Uterus (tissue), 4 donors: ENCODE measurements around the gene SPEG. TPM values are rescaled to one million over a fixed set of nuclear protein-coding genes. Genes with fewer than 3 reads are reported as not detected.
A peak's percentile ranks its signal among the peaks of the same experiment; 100 is the strongest.

Experiments
- DNase-seq, 2 donors: peaks; one replicate each; pipeline ENCODE4 v3.0.0-alpha.2; 2019 to 2020
- H3K27ac ChIP-seq, 2 donors: fragments of 200-600 bp; sonication (generic); 1 replicate in 1 of 2; 2 replicates in 1 of 2; pipeline ENCODE4 v1.5.1; 2016 to 2018
- H3K27me3 ChIP-seq, 2 donors: fragments of 200-600 bp; sonication (generic); one replicate each; pipeline ENCODE4 v1.5.1; 2018 to 2019; ENCODE audit warnings: control low read depth in 1 of 2
- H3K36me3 ChIP-seq, 2 donors: fragments of 200-600 bp; sonication (generic); one replicate each; pipeline ENCODE4 v1.5.1; 2019; ENCODE audit warnings: control low read depth in 1 of 2
- H3K4me1 ChIP-seq, 2 donors: fragments of 200-600 bp; sonication (generic); one replicate each; pipeline ENCODE4 v1.5.1; 2018 to 2019; ENCODE audit warnings: control low read depth in 1 of 2
- H3K4me3 ChIP-seq, 2 donors: fragments of 200-600 bp; sonication (generic); 1 replicate in 1 of 2; 2 replicates in 1 of 2; pipeline ENCODE4 v1.5.1; 2018 to 2019; ENCODE audit warnings: mild to moderate bottlenecking in 1 of 2
- H3K9me3 ChIP-seq, 2 donors: fragments of 200-600 bp; sonication (generic); one replicate each; pipeline ENCODE4 v1.5.1; 2019; ENCODE audit warnings: control low read depth in 1 of 2
- CTCF ChIP-seq, 4 experiments: fragments of 200-600 bp in 2 of 4; fragments of 450-650 bp in 2 of 4; sonication (generic) in 2 of 4; IDR thresholded peaks; one replicate each; pipeline ENCODE4 v1.5.1; 2016 to 2019; ENCODE audit warnings: antibody characterized with exemption in 4 of 4, mild to moderate bottlenecking in 2 of 4, moderate library complexity in 1 of 4
- POLR2A ChIP-seq, 2 donors: fragments of 450-650 bp; IDR thresholded peaks; one replicate each; pipeline ENCODE4 v1.6.1; 2016; ENCODE audit warnings: antibody characterized with exemption in 2 of 2, mild to moderate bottlenecking in 1 of 2, moderate library complexity in 1 of 2
- intact Hi-C: fragments of 100-400 bp; cut with DNase I; formaldehyde crosslinking; loops from one replicate; pipeline ENCODE4 v1.15.1; 2023; ENCODE audit warnings: low total_unique reads
- total RNA-seq, 4 donors: library from RNA; depleted of rRNA in 3 of 4; stranded (reverse); fragments of >200 nt in 3 of 4; gene quantifications; one replicate each; pipeline versions ENCODE4 v1.1.0 to v1.2.4, GENCODE V29; 2014 to 2023
- donor health status: DM: yes; HTN: yes; CAD: no.

SPEG gene
- total RNA-seq, 4 donors from 2014 or later, result 22.9 to 318 (median 36.1) TPM

GRCh38 chr2:219539926-219540678, 105.5 kb downstream of the SPEG start:
- H3K27me3 ChIP-seq, result no peaks in the 10 kb centered on the region
- H3K4me3 ChIP-seq, result no peak overlapping the region
- TF ChIP-seq CTCF (IDR thresholded peaks at IDR 0.05), result no peak
- TF ChIP-seq POLR2A (IDR thresholded peaks at IDR 0.05), result no peak
- H3K4me1 ChIP-seq, result peaks cover 0 to 5% of the 10 kb centered on the region in 2 donors
- DNase-seq, result peak in 1 of 2 donors; percentile 19
- H3K27ac ChIP-seq, result no peak overlapping the region
- no peaks in the 10 kb centered on the region for H3K9me3 ChIP-seq
- intact Hi-C loops, result loop anchor here (2.0 kb wide), 1 partner anchor 103 kb away; no protein-coding TSS in a partner anchor
- H3K36me3 ChIP-seq, result no peaks in the 10 kb centered on the region

- intact Hi-C loops, result loop anchor here (2.0 kb wide), 1 partner anchor 102 kb away; no protein-coding TSS in a partner anchor
- H3K4me1 ChIP-seq, result peaks cover 0 to 5% of the 10 kb centered on the region in 2 donors
- H3K4me3 ChIP-seq, result no peak overlapping the region
- TF ChIP-seq POLR2A (IDR thresholded peaks at IDR 0.05), result no peak
- no peak for TF ChIP-seq CTCF (IDR thresholded peaks at IDR 0.05)
- H3K36me3 ChIP-seq, result no peaks in the 10 kb centered on the region
- no peak overlapping the region for H3K27ac ChIP-seq
- no peaks in the 10 kb centered on the region for H3K9me3 ChIP-seq
- H3K27me3 ChIP-seq, result no peaks in the 10 kb centered on the region
- peak in 1 of 2 donors; percentile 18 for DNase-seq
Observed at GRCh38 chr2:219540784-219541504, 106.3 kb downstream of the SPEG start.

- intact Hi-C loops, result loop anchor here (2.0 kb wide), 1 partner anchor 101 kb away; no protein-coding TSS in a partner anchor
- Histone ChIP-seq H3K4me3 (no peak overlapping the region), H3K27ac (no peak overlapping the region), H3K27me3 (no peaks in the 10 kb centered on the region), H3K4me1 (peaks cover 0 to 5% of the 10 kb centered on the region in 2 donors), H3K36me3 (no peaks in the 10 kb centered on the region), H3K9me3 (no peaks in the 10 kb centered on the region)
- TF ChIP-seq CTCF (IDR thresholded peaks at IDR 0.05) (peak; percentile 80 to 83 (median 81)), POLR2A (IDR thresholded peaks at IDR 0.05) (no peak)
- DNase-seq, result peak; percentile 67 to 68
Observed at GRCh38 chr2:219541611-219542180, 107.1 kb downstream of the SPEG start.

GRCh38 chr2:219542931-219543595, 108.4 kb downstream of the SPEG start:
- Histone ChIP-seq H3K27me3 (no peaks in the 10 kb centered on the region), H3K4me1 (peaks cover 0 to 5% of the 10 kb centered on the region in 2 donors), H3K36me3 (no peaks in the 10 kb centered on the region), H3K9me3 (no peaks in the 10 kb centered on the region), H3K4me3 (peak overlapping the region; percentile 39 to 59), H3K27ac (peak overlapping the region; percentile 83 to 90)
- TF ChIP-seq CTCF (IDR thresholded peaks at IDR 0.05) (no peak), POLR2A (IDR thresholded peaks at IDR 0.05) (no peak)
- intact Hi-C loops, result no loop called here
- DNase-seq, result no peak
